Fibroblast of upper back skin (primary cell): ENCODE measurements around the gene PPP1R17.

Experiments
- DNase-seq: peaks from one replicate; pipeline ENCODE4 v3.0.0-alpha.2; 2013

Gene PPP1R17

GRCh38 chr7:31687024-31687748 is at the start of gene PPP1R17:
TSS of gene PPP1R17 (plus strand) at chr7:31687215. CDS start at chr7:31692442, 5,227 bp downstream.
- DNase-seq = no peak

GRCh38 chr7:31640381-31640780 is 46.6 kb upstream of the PPP1R17 start:
- no peak for DNase-seq

DNA sequence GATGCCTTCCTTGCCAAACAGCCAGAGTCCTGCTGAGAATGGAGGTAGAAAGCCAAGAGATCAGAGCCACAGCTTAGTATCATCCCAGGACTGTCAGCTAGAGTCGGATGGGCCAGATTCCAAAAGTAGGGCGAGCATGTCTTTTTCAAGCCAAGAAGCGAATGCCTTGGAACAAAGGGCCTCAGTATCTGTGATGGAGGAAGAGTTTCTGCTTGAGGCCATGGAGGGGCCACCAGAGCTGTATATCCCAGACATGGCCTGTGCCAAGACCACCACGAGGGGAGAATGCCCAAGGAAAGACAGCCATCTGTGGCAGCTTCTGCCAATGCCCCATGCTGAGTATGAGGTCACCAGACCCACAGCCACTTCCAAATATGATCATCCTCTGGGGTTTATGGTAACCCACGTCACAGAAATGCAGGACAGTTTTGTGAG is 44.3 kb upstream of the PPP1R17 start:
- DNase-seq = no peak

DNA sequence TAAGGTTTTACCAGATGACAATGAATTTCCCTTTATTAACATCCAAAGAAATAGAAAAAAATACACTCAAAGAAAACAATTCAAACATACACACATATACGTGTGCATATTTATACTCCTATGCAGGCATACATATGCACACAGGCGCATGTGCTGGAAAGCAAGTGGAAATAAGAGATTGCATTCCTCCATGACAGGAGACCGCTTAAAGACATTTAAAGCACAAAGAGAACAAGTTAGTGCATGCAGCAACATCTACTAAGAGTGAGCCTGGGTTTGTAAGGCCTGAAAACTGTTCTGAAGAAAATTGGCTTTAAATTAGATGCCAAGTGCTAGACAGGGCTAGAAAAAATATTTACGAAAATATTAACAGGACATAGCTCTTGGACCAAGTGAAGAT is 40.1 kb upstream of the PPP1R17 start:
- no peak for DNase-seq

DNA sequence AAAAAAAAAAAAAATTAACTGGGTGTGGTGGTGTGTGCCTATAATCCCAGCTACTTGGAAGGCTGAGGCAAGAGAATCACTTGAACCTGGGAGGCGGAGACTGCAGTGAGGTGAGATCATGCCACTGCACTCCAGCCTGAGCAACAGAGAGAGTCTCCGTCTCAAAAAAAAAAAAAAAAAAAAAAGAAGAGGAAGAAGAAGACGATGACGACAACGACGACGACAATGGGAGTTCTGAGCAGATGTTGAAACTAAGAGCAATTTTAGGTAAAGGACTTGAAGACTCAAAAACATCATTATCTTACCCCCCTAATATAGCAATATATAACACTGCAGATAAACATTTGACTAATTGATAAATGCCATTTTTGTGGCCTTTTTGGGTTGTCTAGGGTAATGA is 39.5 kb upstream of the PPP1R17 start:
- no peak for DNase-seq

DNA sequence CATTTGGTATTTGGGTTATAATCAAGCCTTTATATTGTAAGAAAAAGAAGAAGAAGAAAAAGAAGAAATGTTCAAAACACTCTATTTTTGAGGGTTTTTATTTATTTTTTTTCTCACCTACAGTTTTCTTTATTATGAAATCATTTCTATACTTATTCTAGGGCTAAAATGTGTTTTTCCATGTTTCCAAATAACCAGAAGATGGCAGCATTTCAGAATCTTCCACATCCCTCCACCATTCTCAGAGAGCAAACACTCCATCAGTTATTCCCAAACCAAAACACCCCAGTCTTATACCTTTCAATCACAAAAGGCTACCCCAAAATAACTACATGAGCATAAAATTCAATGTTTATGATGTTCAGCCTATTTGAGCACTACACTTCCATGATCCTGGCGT is 38.7 kb upstream of the PPP1R17 start:
- peak; percentile 8 for DNase-seq

DNA sequence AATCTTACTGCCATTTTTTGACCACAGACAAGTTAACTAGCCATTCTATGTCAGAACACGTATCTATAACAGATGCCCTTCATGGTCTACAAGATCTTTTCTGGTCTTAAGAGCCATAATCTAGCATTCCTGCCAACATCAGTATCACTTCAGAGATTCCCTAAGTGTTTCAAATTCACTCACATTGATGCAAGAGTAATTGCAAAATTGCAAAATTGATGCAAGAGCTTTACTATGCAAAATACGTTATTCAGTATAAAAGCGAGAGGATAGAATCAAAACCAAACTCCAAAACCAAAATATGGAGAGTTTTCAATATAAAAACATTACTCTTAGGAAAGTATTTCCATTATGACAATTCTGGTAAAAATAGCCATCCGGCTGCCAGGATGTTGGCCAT is 38.1 kb upstream of the PPP1R17 start:
- no peak for DNase-seq

DNA sequence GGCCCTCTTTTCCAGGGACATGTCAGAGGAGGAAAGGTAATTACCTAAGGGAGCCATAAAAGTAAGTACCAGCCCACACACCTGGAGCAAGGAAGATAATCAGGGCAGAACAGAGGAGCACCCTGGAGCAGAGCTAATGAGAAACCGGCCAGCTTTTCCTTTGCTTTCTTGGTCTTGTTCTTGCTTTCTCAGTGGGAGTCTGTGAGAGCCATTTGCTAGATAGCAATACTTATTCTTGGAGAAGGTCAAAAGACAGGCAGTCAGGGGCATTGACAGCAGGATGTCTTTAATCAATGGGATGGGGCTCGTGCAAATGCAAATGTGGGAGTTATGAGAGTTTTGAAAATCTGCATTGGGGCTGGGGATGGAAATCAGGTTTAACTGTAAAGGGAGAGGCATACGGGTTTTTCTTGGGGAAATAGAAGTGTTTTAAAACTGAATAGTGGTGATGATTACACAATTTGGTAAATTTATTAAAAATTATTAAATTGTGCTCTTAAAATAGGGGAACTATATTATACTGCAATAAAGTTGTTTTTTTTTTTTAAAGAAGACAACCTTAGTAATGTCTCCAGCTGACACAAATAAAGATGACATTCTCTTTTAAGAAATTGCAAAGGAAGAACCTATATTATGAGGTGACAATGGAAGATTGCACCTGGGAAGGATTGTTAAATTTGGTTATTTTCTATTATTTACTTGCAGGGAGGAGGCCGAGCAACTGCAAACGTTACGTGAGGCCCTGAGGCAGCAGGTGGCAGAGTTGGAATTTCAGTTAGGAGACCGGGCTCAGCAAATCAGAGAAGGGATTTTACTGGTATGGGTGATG is 35.6 kb upstream of the PPP1R17 start:
- DNase-seq = no peak

DNA sequence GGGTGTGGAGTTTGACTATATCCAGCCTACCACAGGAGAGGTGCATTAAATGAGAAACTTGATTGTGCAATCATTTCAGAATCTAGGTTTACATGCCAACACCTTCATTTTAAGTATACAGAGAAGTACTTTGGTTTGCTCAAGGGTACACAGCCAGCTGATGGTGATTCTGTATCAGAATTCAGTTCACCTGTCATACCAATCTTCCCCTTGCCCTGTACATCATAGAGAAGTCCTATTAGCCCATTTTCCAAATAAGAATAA is 35.0 kb upstream of the PPP1R17 start:
- no peak for DNase-seq

DNA sequence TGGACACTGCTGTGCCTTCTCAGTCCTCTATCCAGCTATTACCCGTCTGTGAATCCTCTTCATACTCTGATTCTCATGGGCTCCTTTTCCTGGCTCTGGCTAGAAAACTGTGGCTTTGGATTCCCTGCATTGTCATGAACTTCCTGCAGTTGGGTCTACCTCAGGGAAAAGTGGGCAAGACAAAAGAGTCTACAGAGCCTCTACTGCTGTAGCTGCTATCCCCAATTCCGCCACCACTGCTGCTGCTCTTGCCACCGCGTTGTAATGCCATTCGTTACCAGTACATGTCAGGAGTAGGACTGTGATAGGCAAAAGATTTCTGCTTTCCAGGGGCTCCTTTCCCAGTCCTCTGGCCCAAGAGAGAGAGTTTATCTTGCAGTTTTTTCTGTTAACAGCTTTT is 23.9 kb upstream of the PPP1R17 start:
- no peak for DNase-seq

- DNase-seq = no peak
Measured at GRCh38 chr7:31664890-31665289, 22.1 kb upstream of the PPP1R17 start.

GRCh38 chr7:31665546-31665945 is 21.5 kb upstream of the PPP1R17 start:
- DNase-seq = no peak

- no peak for DNase-seq
Measured at GRCh38 chr7:31669461-31669860, 17.6 kb upstream of the PPP1R17 start.

- DNase-seq = no peak
Measured at GRCh38 chr7:31679574-31680305, 7.3 kb upstream of the PPP1R17 start.

- DNase-seq = no peak
Measured at GRCh38 chr7:31683445-31684225, 3.4 kb upstream of the PPP1R17 start.

- no peak for DNase-seq
Measured at GRCh38 chr7:31688372-31688771, 1.4 kb downstream of the PPP1R17 start.

DNA sequence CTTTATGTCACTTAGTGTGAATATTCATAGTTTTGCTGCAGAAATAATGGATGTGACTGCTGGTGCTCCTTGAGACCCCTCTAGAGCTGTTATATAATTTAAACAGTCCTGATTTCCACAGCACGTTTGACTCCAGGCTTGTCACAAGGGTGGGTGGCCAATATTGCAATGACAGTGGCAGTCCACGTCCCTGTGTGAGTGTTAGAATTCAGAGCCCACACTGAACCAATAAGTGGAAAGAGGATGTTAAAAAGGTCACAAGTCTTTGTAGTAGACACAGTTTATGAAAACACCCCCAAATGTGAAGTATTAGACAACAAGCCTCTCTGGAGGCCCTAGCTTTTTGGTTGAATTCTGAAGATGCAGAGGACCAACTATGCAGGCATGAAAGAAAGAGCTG is 2.0 kb downstream of the PPP1R17 start:
- no peak for DNase-seq

GRCh38 chr7:31690935-31691334 is 3.9 kb downstream of the PPP1R17 start:
- DNase-seq = no peak

DNA sequence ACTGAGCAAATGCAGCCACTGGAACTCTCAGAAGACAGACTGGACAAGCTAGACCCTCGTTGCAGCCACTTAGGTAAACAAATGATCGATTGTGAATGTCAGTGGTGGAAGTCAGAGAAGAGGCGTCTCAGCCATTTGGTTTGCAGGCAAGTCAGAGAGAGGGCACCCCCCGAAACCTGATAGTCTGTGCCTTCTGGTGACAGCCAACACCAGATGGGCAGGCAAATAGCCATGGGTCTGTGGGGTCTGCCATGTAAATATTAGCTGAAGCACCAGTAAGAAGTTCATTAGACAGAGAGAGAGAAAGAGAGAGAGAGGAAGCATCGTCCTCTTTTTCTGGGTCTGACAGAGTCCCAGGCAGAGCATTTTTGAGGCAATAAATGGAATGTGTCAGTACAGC is 5.4 kb downstream of the PPP1R17 start:
- DNase-seq = no peak

- DNase-seq = no peak
Measured at GRCh38 chr7:31692871-31693270, 5.9 kb downstream of the PPP1R17 start.

GRCh38 chr7:31695859-31696614 is 9.0 kb downstream of the PPP1R17 start:
- DNase-seq = no peak

DNA sequence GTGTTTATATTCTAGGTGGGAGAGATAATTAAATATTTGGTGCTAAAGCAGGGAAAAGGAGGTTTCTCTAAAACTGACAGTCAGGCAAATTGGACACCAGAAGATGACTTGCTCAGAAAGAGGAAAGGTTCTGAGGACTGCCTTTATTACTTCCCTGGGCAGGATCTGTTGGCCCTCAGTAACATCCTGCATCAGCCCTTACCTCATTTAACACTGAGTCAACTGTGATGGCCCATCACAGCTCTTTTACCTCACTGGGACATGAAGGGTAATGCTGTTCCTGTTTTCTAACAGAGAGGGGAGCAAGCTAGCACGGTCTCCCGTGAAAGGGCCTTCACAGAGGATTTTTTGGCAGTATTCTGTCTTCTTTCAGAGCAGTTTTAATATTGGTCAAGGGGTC is 12.0 kb downstream of the PPP1R17 start:
- no peak for DNase-seq
